GM19467 (cell line): Measurements from ENCODE around the gene SV2A.
"Not testable (repeated sequence)": the region's sequence is repeated elsewhere in the genome, so short reads cannot be mapped to it uniquely, and the experiment has no call there.

Experiments used
- ATAC-seq: cut with Tn5 transposase; IDR thresholded peaks from one replicate; pipeline ENCODE4 v1.9.1; 2021; ENCODE audit warnings: mild to moderate bottlenecking, moderate library complexity; ENCODE audit not compliant: unreplicated experiment

SV2A gene, protein sequence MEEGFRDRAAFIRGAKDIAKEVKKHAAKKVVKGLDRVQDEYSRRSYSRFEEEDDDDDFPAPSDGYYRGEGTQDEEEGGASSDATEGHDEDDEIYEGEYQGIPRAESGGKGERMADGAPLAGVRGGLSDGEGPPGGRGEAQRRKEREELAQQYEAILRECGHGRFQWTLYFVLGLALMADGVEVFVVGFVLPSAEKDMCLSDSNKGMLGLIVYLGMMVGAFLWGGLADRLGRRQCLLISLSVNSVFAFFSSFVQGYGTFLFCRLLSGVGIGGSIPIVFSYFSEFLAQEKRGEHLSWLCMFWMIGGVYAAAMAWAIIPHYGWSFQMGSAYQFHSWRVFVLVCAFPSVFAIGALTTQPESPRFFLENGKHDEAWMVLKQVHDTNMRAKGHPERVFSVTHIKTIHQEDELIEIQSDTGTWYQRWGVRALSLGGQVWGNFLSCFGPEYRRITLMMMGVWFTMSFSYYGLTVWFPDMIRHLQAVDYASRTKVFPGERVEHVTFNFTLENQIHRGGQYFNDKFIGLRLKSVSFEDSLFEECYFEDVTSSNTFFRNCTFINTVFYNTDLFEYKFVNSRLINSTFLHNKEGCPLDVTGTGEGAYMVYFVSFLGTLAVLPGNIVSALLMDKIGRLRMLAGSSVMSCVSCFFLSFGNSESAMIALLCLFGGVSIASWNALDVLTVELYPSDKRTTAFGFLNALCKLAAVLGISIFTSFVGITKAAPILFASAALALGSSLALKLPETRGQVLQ

GRCh38 chr1:149917571-149918144, at the start of gene SV2A:
Gene SV2A (minus strand): TSS chr1:149917844. CDS start chr1:149913840, 4,004 bp downstream.
- ATAC-seq: no peak

DNA sequence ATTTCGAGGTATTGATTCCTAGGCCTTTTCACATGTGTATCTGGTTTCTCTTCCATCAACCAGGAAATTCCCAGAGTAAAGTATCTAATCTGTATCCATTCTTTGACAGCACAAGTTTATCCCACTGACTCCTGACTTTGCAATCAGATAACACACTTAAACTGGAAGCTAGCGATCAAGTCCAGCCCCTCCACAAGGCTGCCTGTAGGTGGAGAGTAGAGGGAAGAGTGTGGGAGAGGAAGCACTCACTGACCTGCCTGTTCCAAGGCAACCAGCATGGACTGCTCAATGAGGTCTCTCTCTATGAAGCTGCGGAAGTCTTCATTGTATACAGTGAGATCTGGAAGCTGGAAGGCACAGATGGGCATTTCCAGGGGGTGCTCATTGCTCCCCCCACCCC, 49.4 kb upstream of the SV2A start:
- ATAC-seq: no peak

DNA sequence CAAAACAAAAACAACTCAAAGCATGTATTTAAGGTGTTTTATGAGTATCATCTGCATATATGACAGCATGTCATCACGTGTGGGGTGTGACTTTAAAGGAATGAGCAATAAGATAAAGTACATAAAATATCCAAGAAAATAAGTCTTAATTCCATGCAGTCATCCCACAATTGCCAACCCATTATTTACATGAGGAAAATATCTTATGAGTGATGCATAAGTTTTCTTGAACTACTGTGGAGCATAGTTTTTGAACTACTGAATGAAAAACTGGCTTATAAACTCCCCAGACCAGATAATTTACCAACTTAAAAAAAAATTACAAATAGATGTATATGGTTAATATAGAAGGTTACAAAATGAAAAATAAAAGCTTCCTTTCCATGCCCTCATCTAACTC, 48.8 kb upstream of the SV2A start:
- ATAC-seq: no peak

DNA sequence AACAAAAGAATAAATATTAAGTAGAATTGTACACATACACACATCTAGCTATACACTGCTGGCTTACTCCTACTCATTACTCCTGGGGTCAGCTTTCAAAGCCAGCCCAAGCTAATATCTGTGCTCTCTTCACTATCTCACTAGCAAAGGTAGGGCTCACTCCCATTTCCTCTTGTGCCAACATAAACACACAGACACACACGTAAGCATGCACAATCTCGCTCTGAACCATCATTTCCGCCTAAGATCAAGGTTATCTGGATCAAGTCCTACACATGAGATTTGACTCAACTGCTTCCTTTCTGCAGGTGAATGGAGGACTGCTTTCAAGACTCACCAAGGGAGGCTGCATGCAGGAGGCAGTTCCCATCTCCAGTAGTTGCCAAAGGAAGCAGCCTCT, 47.8 kb upstream of the SV2A start:
- no peak for ATAC-seq

DNA sequence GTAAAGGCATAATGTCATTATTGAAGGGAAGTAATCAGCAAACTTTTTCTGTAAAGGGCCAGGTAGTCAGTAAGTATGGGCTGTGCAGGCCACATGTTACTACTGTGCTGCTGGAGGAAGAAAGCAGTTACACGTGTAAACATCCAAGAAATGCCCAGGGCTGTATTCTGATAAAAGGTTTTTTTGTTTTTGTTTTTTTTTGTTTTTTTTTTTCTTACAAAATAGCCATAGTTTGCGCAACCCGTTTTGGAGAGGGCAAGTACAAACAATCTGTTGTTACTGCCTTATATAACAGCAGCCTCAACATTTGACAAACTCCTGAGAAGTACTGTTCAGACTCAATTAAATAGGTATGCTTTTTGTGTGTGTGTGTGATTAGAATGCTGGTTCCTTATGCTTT, 45.7 kb upstream of the SV2A start:
- ATAC-seq: no peak

DNA sequence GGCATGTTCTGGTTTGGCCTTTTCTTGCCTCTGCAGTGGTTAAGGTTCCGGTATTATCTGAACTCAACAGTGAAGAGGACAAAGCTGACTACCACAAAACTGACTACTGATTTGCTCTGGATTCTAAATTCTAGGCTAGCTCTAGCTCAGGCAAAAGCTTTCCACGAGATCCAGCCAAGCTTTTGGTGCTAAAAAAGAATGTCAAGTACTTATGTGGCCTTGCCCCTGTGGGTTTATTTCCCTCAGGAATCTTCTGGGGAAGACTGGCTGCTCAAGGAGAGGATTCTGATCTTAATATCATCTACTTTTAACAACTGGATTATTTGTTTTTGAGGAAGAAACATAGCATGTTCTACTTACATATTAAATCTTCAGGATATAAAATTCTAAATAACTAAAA, 45.1 kb upstream of the SV2A start:
- no peak for ATAC-seq

DNA sequence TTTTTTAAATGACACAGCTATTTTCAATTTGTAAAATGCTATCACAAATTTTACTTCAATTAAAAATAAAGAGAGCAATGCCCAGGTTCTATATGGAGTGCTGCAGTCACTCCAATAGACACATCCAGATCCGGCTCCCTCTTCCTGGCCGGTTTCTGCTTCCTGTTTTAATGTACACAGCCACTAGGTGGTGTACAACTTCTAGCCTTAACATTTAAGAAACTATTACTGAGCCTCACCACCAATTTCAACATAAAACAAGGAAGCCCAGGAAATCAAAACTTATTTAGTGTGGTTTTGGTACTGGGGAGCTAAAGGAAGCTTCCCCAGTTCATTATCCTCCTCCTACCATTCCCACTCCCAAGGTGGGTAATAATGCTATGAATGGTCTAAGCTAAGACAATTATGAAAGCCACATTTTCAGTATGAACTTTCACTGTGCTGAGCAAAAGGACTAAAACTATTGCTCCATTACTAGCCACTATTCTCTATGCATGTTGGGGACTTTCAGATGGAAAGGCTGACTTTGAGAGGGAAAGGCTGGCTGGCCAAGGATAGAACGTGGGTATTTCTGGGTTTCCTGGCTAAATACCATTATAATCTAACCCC, 44.5 kb upstream of the SV2A start:
- no peak for ATAC-seq

DNA sequence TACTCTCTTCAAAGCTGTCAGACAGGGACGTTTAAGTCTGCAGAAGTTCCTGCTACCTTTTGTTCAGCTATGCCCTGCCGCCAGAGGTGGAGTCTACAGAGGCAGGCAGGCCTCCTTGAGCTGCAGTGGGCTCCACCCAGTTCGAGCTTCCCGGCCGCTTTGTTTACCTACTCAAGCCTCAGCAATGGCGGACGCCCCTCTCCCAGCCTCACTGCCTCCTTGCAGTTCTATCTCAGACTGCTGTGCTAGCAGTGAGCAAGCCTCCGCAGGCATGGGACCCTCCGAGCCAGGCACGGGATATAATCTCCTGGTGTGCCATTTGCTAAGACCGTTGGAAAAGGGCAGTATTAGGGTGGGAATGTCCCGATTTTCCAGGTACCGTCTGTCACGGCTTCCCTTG, 39.9 kb upstream of the SV2A start:
- ATAC-seq: not testable (repeated sequence)

- ATAC-seq: no peak
Measured at GRCh38 chr1:149949911-149950310, 32.3 kb upstream of the SV2A start.

DNA sequence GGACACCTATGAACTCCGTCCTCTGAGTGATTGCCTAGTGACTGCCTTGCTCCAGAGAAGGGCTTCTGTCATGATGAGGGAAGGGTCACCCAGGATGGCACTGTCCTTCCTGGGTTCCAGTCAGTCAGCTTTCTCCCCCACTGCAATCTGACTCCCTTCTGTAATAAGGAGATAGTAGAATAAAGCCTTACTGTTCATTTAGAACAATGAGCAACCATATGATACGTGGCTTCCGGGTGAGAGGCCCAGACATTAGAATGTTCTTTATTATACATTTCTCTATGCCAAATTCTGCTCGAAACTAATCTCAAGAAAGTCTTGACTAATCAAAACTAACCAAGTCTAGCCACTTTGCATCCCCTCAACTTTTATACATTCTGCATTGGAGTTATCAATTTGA, 27.6 kb upstream of the SV2A start:
- no peak for ATAC-seq

GRCh38 chr1:149942885-149943284, 25.2 kb upstream of the SV2A start:
- ATAC-seq: no peak

GRCh38 chr1:149942207-149942606, 24.6 kb upstream of the SV2A start:
- ATAC-seq: no peak

DNA sequence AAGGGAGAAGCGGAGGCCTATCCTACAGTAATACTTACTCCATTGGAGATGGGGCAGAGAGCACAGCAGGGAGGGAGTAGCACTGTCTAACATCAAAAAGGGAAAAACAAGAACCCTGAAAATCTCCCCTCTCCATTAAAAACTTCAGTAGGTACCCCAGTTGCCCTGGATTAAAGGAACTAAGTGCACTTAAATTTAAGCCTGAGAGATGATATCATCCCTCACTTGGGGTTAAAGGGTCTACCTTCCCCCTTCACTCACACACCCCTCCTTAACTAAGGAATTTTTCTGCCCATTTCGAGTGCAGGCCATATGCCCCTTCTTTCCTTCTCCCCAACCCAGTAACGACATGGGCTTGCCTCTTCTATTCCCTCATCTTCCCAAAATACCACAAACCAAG, 22.8 kb upstream of the SV2A start:
- no peak for ATAC-seq

GRCh38 chr1:149938668-149939003, 21.0 kb upstream of the SV2A start:
- ATAC-seq: not testable (repeated sequence)

DNA sequence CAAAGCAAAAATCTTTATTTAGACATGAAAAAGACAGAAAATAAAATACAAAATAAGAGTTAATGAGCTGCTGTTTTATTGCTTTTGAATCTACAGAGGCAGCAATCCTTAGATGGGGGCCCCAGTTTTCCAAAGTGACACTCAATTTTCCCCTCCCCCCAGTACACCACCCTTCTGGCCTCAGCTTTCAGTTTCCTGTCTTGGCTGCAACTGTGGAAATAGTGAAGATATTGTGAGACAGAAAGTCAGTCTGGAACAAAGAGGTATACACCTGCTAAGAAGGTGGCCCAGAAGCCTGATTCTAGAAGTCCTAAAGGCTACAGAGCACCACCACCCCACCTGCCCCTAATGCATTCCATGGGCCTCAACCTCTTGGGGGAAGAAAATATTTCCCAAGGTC, 20.1 kb upstream of the SV2A start:
- no peak for ATAC-seq

DNA sequence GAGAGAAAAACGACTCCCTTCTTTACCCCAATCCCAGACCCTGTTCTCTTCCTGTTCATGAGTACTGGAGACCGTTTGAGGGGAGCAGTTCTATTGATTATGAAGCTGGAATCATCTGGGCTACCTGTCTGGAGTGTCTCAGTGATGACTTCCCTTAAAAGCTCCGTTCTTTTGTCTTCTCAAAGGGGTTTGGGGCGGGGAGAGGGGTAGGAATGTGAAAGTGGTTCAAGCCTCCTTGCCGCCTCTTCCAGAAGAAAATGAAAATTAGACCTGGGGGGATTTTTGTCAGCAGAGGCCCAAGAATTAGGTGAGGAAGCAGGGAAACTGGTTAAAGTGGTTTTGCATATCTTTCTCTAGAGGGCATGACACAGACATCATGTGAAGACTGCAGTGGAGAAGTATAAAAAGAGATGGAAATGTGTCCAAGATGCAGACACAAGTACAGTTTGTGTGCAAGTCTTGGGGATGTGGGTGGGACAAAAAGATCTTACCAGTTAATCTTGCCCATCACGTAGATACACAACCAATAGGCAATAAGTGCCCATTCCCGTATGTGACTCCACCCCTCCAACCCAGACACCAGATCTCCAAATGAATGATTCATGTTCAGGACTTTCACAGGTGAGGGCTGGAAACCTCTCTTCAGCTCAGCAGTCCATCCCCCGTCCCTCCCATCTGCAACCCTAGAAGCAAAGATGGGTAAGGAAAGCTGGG, 19.5 kb upstream of the SV2A start:
- ATAC-seq: no peak

DNA sequence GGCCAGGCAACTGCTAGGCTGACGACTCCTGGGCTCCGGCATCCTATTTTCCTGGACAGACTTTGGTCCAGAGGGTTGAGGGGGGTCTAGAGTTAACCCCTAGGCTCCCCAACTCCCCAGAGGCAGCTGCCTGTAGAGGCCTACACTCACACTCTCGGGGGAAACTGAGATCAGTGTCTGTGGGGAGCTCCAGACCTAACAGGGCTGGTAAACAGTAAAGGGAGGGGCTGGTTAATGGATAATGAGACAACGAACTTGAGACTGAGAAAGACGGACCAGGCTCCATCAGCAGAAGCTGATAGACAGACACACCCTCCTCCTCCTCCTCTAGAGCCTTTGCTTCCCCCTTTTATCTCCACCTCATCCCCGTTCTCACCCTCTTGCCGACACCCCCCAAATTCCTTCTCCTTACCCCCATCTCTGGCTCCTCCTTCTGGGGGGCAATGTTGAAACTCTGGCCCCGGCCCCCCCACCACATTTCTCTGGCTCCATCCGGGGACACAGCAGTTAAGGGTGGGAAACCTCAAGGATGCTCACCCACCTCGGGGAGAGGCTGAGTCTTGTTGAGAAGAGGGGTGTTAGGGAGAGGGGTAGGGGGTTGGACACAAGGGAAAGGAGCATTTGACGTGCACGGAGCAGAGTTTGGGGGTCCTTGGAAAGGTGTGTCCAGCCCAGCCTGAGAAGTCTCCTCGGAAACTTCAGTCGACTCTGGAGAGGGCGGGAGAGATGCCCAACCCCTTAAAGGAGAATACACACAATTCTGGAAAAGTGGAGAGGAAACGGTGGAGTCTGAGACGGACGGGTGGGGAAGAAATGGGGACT, 18.7 kb upstream of the SV2A start, which contains the start of gene MTMR11:
Gene MTMR11 (minus strand): TSS at position 710 of the 822 bp plus-strand sequence. CDS start 232 bp downstream, at position 478.
- ATAC-seq: no peak

GRCh38 chr1:149934356-149934755, 16.7 kb upstream of the SV2A start:
- no peak for ATAC-seq

- ATAC-seq: no peak
Measured at GRCh38 chr1:149933208-149933607, 15.6 kb upstream of the SV2A start.

DNA sequence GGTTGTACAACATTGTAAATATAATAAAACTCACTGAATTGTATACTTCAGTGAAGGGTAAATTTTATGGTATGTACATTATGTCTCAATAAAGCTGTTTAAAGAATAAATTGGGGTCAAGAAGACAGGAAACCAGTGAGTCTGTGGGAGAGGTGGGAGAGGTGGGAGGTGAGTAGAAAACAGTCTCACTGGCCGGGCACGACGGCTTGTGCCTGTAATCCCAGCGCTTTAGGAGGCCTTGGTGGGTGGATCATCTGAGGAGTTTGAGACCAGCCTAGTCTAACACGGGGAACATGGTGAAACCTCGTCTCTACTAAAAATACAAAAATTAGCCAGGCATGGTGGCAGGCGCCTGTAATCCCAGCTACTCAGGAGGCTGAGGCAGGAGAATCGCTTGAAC, 14.8 kb upstream of the SV2A start:
- no peak for ATAC-seq
